ENCODE results near the gene MBP.
"Not testable (repeated sequence)": the region's sequence is repeated elsewhere in the genome, so short reads cannot be mapped to it uniquely, and the experiment has no call there.

MBP gene

DNA sequence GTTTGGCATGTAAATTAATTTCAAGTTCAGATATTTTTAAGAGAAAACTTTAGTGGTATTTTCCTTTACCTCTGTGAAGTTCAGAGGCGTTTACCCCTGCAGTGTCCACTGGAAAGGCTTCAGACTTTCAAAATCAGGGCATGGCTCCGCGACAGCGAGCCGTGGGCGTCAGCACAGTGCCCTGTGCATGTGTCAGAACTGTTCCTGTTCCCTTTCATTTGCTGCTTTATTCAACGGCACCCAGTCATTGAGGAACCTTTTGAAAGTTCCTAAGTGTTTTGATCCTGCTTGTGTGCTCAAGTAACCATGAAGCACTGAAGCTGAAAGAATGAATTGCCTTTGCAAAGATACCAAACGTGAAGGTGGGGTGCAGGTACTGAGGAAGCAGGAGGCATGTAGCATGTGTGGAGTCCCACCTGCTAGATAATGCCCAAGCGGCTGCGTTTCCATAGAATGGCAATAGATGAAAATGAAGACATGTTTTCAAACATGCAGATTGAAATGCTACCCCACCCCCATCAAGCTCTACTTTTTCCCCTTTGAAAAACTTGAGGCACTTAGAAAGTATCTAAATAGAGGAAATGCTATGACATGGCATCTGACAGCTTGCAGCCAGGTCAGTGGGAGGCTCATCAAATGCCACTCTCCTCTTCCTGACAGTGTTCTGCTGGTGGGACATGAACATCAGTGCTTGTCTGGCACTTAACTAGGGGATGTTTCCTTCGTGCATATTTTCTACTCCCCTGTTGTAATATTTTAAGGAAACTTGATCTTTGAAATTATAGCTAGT is 161.6 kb downstream of the MBP start:
- peak in 10 of 42 donors; percentile 19 to 73 (median 55) for DNase-seq
- intact Hi-C loops (cut with DNase I) = no loop called here

GRCh38 chr18:76967721-76968472 is 164.7 kb downstream of the MBP start:
- peak in 1 of 42 donors; percentile 33 for DNase-seq
- intact Hi-C loops (cut with DNase I) = no loop called here

DNA sequence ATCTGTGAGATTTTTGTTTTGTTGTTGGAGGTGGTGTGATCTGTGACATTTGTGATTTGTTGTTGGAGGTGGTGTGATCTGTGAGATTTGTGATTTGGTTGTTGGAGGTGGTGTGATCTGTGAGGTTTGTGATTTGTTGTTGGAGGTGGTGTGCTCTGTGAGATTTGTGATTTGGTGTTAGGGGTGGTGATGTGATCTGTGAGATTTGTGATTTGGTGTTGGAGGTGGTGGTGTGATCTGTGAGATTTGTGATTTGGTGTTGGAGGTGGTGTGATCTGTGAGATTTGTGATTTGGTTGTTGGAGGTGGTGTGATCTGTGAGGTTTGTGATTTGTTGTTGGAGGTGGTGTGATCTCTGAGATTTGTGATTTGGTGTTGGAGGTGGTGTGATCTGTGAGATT is 165.3 kb downstream of the MBP start:
- intact Hi-C loops (cut with DNase I); DNase-seq: not testable (repeated sequence)

GRCh38 chr18:76965555-76966151 is 166.9 kb downstream of the MBP start:
- intact Hi-C loops (cut with DNase I); DNase-seq: not testable (repeated sequence)

GRCh38 chr18:76963936-76964335 is 168.6 kb downstream of the MBP start:
- intact Hi-C loops (cut with DNase I) = no loop called here
- no peak for DNase-seq

- no peak for DNase-seq
- intact Hi-C loops (cut with DNase I) = no loop called here
These were observed 169.7 kb downstream of the MBP start for GRCh38 chr18:76962851-76963250.

DNA sequence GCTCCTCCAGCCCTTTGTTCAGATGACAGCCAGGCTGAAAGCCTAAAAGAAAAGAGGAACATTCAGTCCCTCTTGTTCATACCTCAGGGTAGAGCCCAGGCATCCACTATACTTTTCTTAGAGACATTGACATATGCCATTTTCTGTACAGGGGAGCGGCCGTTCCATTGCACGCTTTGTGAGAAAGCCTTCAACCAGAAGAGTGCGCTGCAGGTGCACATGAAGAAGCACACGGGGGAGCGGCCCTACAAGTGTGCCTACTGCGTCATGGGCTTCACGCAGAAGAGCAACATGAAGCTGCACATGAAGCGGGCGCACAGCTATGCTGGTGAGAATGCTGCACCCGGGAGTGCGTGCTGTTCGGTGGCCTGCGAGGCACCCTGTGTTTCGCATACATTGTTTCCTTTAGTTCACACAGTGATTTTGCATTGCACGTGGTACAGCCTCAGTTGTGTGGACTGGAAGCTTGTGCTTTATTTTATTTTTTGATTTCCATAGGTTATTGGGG is 172.0 kb downstream of the MBP start:
- intact Hi-C loops (cut with DNase I) = no loop called here
- DNase-seq = peak in 1 of 42 donors; percentile 34

GRCh38 chr18:76959605-76960004 is 173.0 kb downstream of the MBP start:
- intact Hi-C loops (cut with DNase I) = no loop called here

DNA sequence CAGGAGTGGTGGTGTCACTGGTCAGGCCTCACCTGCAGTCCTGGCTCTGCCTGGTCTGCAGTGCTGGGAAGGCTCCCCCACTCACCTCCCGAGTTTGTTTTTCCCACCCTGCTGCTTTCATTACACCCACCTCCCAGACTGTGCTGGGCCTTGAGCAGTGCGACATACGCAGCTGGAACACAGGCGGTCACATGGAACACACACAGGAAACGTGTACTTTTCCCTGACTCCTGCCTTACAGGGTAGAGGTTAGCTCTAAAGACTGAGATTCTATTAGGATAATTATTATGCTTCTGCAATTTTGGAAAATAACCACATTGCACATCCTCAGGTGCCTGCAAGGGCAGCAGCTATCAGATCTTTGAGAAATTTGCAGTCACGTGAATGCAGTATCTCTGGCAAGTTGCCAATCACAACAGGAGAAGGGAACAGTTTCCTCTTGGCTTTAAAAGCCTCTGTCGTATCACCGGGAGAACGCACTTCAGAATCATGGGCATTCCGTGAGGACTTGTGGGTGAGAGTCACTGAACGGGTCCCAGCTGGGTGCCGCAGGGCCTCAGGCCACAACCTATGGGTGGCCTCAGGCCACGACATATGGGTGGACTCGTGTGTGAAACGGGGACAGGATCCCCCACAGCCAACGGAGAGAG is 173.8 kb downstream of the MBP start:
- intact Hi-C loops (cut with DNase I) = no loop called here
- DNase-seq = peak in 1 of 42 donors; percentile 32

More at GRCh38 chr18:76959605-76960004, 173.0 kb downstream of the MBP start:
- DNase-seq = peak in 1 of 42 donors; percentile 31

DNA sequence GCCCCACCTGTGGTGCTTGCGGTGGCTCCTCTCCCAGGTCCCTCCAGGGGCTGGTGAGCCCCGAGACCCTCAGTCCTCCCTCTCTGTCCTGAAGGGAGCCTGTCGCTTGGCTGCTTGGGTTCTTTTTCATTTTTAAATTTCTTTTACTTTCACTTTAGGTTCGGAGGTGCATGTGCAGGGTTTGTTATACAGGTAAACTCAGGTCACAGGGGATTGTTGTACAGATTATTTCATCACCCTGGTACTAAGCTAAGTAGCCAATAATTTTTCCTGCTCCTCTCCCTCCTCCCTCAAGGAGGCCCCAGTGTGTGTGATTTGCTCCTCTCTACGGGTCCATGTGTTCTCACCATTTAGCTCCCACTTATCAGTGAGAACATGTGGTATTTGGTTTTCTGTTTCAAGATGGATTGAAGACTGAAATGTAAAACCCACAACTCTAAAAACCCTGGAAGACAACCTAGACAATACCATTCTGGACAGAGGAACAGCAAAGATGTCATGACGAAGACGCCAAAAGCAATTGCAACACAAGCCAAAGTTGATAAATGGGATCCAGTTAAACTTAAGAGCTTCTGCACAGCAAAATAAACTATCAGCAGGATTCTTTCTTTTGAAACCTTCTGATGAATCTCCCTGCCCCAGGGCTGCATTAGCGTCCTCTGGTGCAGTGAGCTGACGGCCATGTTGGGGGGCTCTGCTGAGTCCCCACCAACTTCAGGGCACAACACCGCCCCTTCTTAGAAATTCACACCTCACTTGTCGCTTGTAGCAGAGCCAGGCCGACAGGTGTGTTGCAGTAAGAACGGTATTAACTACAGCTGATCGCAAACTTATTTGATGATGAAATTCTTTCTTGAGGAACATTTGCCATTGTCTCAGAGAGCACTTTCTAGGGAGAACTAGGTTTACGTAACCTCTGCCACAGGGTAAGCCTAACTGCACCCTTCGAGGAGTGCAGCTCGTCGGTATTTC is 174.9 kb downstream of the MBP start:
- no peak for DNase-seq
- intact Hi-C loops (cut with DNase I) = no loop called here

- intact Hi-C loops (cut with DNase I) = no loop called here
These were observed 175.9 kb downstream of the MBP start for GRCh38 chr18:76956648-76957047.

GRCh38 chr18:76955524-76956170 is 176.9 kb downstream of the MBP start:
- no peak for DNase-seq
- intact Hi-C loops (cut with DNase I) = no loop called here

More at GRCh38 chr18:76956648-76957047, 175.9 kb downstream of the MBP start:
- DNase-seq = peak in 1 of 42 donors; percentile 29

- DNase-seq = peak in 31 of 42 donors; percentile 22 to 78 (median 58)
- intact Hi-C loops (cut with DNase I) = no loop called here
These were observed 178.9 kb downstream of the MBP start for GRCh38 chr18:76953583-76954233.

- intact Hi-C loops (cut with DNase I) = no loop called here
- DNase-seq = peak in 1 of 42 donors; percentile 37
These were observed 179.4 kb downstream of the MBP start for GRCh38 chr18:76953156-76953555.

DNA sequence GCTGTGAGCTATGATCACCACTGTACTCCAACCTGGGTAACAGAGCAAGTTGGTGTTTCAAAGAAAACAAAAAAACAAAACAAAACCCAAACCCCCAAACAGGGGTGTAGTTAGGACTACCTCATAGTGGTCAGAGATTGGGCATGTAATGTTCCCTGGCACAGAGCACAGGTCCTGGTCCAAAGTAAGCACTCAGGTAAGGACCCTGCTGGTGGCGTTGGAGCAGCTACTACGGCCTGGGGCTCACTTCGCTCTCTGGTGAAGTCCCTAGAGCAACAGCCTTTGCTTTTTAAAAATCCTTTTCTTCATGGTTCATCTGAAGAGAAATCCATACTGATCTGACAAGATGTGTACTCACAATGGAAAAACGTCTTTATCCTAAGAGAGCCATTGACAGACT is 179.8 kb downstream of the MBP start:
- DNase-seq = peak in 1 of 42 donors; percentile 32
- intact Hi-C loops (cut with DNase I) = no loop called here

DNA sequence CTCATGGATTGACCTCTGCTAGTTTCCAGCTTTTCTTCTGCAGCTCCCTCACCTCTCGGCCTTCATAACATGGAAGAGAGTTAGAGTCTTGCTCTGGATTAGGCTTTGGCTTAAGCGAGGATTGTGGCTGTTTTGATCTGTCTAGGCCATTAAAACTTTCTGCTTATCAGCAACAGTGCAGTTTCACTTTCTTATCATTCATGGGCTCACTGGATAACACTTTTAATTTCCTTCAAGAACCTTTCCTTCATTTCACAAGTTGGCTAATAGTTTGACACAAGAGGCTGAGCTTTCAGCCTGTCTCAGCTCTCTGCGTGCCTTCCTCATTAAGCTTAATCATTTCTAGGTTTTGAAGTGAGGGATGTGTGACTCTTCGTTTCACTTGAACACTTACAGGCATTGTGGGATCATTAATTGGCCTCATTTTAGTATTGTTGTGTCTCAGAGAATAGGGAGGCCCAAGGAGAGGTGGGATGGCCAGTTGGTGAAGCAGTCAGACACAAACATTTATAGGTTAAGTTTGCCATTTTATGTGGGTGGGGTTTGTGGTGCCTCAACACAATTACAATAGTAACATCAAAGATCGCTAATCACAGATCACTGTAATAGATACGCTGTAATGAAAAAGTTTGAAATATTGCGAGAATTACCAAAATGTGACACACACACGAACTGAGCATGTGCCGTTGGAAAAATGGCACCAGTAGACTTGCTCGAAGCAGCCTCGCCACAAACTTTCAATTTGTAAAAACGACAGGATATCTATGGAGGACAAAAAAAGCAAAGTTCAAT is 180.9 kb downstream of the MBP start:
- DNase-seq = no peak
- intact Hi-C loops (cut with DNase I) = no loop called here

All from head of caudate nucleus (tissue), 42 donors.